Kidney epithelial cell (primary cell): ENCODE measurements around the gene CBFA2T2. TPM values are rescaled to one million over a fixed set of nuclear protein-coding genes. Genes with fewer than 3 reads are reported as not detected.
A peak's percentile ranks its signal among the peaks of the same experiment; 100 is the strongest.
"Not testable (repeated sequence)": the region's sequence is repeated elsewhere in the genome, so short reads cannot be mapped to it uniquely, and the experiment has no call there.

Experiments
- DNase-seq: peaks from one replicate; pipeline ENCODE4 v3.0.0-alpha.2; 2010; ENCODE audit warnings: low read depth
- H3K27me3 ChIP-seq: 2 replicates; pipeline ENCODE4 v1.6.0; 2011; ENCODE audit warnings: low read length; ENCODE audit not compliant: control insufficient read depth, insufficient read depth
- H3K36me3 ChIP-seq: 2 replicates; pipeline ENCODE4 v1.5.1; 2011; ENCODE audit warnings: low read length; ENCODE audit not compliant: control insufficient read depth, insufficient read depth
- H3K4me3 ChIP-seq: 2 replicates; pipeline ENCODE4 v1.5.1; 2011; ENCODE audit warnings: low read depth, mild to moderate bottlenecking, control low read depth, low read length
- CTCF ChIP-seq: IDR thresholded peaks from 2 replicates; pipeline ENCODE4 v1.5.1; 2011; ENCODE audit warnings: mild to moderate bottlenecking, moderate library complexity, low read length, control low read depth, inconsistent platforms; ENCODE audit not compliant: insufficient read depth, poor library complexity, severe bottlenecking
- total RNA-seq: library from RNA; depleted of rRNA; stranded (reverse); fragments of >200 nt; gene quantifications from 2 replicates; pipeline ENCODE4 v1.2.3, GENCODE V29; 2015

CBFA2T2 gene
- total RNA-seq: 11.6 and 13.4 TPM in 2 replicates

DNA sequence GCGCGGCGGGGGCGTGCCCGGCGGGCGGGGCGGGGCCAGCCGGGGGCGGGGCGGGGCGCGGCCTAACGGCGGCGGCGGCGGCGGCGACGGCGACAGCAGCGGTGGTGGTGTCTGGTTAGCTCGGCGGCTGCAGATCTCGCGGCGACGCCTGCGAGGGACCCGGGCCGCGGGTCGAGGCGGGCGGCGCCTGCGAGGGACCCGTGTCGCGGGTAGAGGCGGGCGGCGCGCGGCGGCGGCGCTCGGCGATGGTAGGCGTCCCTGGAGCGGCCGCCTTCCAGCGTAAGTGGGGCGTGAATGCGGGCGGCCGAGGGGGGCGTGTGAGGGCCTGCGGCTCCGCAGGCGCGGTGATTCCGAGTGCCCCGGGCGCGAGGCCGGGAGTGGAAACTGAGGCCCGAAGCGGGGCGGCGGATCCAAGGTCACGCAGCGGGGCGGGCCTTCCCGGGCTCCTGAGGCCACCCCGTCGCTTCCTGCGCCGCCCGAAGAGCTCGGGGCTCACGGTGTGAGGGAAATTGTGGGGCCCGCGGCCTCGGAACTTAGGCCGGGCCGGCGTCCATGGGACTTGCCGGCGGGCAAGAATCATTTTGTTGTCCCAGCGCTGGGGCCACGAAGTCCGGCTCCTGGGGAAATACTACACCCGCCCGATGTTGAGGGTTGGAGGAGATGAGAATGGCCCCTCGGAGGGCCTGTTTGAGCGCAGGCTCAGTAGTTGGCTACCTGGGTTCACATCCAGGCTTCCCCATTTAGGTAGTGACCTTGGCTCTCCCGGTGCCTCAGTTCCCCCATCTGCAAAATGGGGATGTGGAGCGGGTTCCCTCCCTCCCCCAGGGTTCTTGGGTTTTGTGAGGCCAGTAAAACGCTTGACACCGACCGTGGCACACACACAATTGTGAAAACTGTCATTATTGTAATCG lies at the start of gene CBFA2T2:
CBFA2T2 (plus strand) TSS at position 74 of the 911 bp plus-strand sequence; CDS start at position 246, 172 bp downstream.
- no peak for TF ChIP-seq CTCF
- DNase-seq: peak; percentile 2
- Histone ChIP-seq H3K4me3 (peak within 1 kb of the TSS; percentile 53), H3K27me3 (no peaks in the 10 kb centered on the region), H3K36me3 (no peaks in the 10 kb centered on the region)

DNA sequence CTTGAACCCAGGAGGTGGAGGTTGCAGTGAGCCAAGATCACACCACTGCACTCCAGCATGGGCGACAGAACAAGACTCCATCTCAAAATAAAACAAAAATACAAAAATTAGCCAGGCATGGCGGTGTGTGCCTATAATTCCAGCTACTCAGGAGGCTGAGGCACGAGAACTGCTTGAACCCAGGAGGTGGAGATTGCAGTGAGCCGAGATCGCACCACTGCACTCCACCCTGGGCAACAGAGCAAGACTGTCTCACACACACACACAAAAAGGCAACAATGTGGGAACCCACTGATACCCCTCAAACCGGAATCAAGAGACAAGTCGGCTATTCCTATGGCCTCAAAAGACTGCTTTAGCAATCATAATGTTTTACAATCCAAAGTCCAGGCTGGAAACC lies 49.3 kb upstream of the CBFA2T2 start:
- not testable (repeated sequence) for H3K36me3 ChIP-seq, H3K27me3 ChIP-seq, DNase-seq, H3K4me3 ChIP-seq

DNA sequence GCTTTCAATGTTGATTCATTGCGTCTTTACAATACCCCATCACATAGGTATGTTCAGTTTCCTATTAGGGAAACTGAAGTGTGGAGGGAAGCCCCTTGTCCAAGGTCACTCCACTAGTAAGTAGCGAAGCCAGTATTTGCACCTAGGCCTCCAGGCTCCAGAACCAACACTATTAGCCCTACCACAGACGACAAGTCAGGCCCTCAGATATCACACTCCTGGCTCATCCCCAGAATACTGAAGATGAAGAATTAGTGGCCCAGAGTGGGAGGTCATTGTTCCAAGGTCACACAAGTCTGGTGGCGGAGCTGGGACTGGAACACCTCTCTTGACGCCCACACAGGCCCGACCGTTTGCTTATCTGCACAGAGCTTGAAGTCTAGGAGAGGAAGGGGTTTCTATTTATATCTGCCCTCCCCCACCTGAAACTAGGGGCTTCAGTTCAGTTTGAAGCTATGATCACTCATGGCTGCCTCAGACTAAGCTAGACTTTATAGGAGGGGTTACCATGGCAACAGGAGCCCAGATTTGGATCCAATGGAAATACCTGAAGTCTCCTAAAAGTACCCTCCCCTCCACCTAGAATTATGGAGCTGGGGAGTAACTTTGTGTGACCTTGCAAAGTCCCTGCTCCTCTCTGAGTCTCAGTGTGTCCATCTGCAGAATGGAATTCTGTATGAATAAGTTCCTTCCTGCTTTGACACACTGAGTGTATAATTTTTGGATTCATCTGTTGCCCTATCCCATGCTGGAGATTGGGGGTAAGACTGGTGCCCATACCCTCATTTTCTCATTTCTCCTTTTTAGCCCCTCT lies 48.5 kb upstream of the CBFA2T2 start:
- no peak overlapping the region for H3K4me3 ChIP-seq
- TF ChIP-seq CTCF: no peak
- no peak for DNase-seq
- H3K27me3 ChIP-seq: no peaks in the 10 kb centered on the region
- no peaks in the 10 kb centered on the region for H3K36me3 ChIP-seq

- H3K4me3 ChIP-seq: peak overlapping the region; percentile 43
- no peaks in the 10 kb centered on the region for H3K36me3 ChIP-seq
- no peak for DNase-seq
- no peaks in the 10 kb centered on the region for H3K27me3 ChIP-seq
- no peak for TF ChIP-seq CTCF
Observed at GRCh38 chr20:33442136-33443005, 47.5 kb upstream of the CBFA2T2 start.

DNA sequence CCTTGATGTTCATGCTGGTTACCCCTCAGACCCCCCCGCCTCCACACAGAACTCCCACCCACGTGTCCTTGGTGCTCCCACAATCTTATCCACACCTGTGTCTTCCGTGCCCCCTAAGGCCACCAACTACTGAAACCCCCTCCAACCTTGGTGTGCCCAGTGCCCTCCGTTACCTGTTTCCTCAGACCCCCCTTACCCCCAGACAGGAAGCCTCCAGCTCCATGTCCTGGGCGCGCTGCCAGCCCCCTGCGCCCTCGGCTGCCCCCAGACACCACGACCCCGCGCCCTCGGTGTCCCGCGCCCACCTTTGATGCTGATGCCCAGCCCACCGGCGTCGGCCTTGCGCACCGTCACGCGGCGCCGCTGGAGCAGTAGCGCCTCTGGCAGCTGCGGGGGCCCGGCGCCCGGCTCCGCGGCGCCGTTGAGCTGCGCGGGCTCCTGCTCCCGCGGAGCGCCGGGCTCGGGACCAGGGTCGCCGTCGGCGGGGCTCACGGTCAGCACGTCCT lies 46.8 kb upstream of the CBFA2T2 start:
- no peak for DNase-seq
- TF ChIP-seq CTCF: no peak
- Histone ChIP-seq H3K27me3 (no peaks in the 10 kb centered on the region), H3K4me3 (peak overlapping the region; percentile 43), H3K36me3 (no peaks in the 10 kb centered on the region)
